ENCODE results near the gene EXOC3L2.
A peak's percentile ranks its signal among the peaks of the same experiment; 100 is the strongest.

Gene EXOC3L2

GRCh38 chr19:45256836-45257235 is 11.6 kb upstream of the EXOC3L2 start:
- Mint-ChIP-seq H3K27me3 (ENCODE audit: low read depth) (no peaks in the 10 kb centered on the region), H3K4me3 (no peak overlapping the region), H3K9me3 (no peaks in the 10 kb centered on the region), H3K27ac (peak overlapping the region in 1 of 3 experiments; percentile 18), H3K4me1 (peaks cover 22% of the 10 kb centered on the region), H3K36me3 (ENCODE audit: low read depth) (peaks cover 4% of the 10 kb centered on the region)
- no peak for TF ChIP-seq CTCF (IDR thresholded peaks at IDR 0.05; ENCODE audit: unreplicated experiment in 3 of 3)

GRCh38 chr19:45255611-45256157 is 10.5 kb upstream of the EXOC3L2 start:
- Mint-ChIP-seq H3K4me3 (no peak overlapping the region), H3K4me1 (peaks cover 25% of the 10 kb centered on the region), H3K36me3 (ENCODE audit: low read depth) (peaks cover under 1% of the 10 kb centered on the region), H3K9me3 (no peaks in the 10 kb centered on the region), H3K27me3 (ENCODE audit: low read depth) (no peaks in the 10 kb centered on the region), H3K27ac (no peak overlapping the region)
- TF ChIP-seq CTCF (IDR thresholded peaks at IDR 0.05; ENCODE audit: unreplicated experiment in 3 of 3): no peak

- no peaks in the 10 kb centered on the region for H3K36me3 Mint-ChIP-seq (ENCODE audit: low read depth)
- peak in 1 of 3 experiments; percentile 12 for TF ChIP-seq CTCF (IDR thresholded peaks at IDR 0.05; ENCODE audit: unreplicated experiment in 3 of 3)
- peak overlapping the region in 2 of 3 experiments; percentile 2 to 75 for H3K27ac Mint-ChIP-seq
- H3K4me1 Mint-ChIP-seq: peaks cover 27% of the 10 kb centered on the region
- peak overlapping the region; percentile 88 to 96 (median 93) for H3K4me3 Mint-ChIP-seq
- H3K9me3 Mint-ChIP-seq: no peaks in the 10 kb centered on the region
- H3K27me3 Mint-ChIP-seq (ENCODE audit: low read depth): no peaks in the 10 kb centered on the region
Observed at GRCh38 chr19:45254044-45254531, 8.9 kb upstream of the EXOC3L2 start.

GRCh38 chr19:45253396-45254027 is 8.3 kb upstream of the EXOC3L2 start:
- peaks cover 27% of the 10 kb centered on the region for H3K4me1 Mint-ChIP-seq
- H3K9me3 Mint-ChIP-seq: no peaks in the 10 kb centered on the region

GRCh38 chr19:45251452-45252354 is 6.5 kb upstream of the EXOC3L2 start:
- Mint-ChIP-seq H3K4me3 (peak overlapping the region; percentile 88 to 96 (median 93)), H3K36me3 (ENCODE audit: low read depth) (no peaks in the 10 kb centered on the region), H3K9me3 (no peaks in the 10 kb centered on the region), H3K27ac (peak overlapping the region; percentile 61 to 87 (median 78)), H3K4me1 (peaks cover 27% of the 10 kb centered on the region), H3K27me3 (ENCODE audit: low read depth) (no peaks in the 10 kb centered on the region)
- no peak for TF ChIP-seq CTCF (IDR thresholded peaks at IDR 0.05; ENCODE audit: unreplicated experiment in 3 of 3)

More at GRCh38 chr19:45253396-45254027, 8.3 kb upstream of the EXOC3L2 start:
- Mint-ChIP-seq H3K27ac (peak overlapping the region; percentile 75 to 87 (median 78)), H3K4me3 (peak overlapping the region; percentile 88 to 96 (median 93)), H3K27me3 (ENCODE audit: low read depth) (no peaks in the 10 kb centered on the region), H3K36me3 (ENCODE audit: low read depth) (no peaks in the 10 kb centered on the region)
- no peak for TF ChIP-seq CTCF (IDR thresholded peaks at IDR 0.05; ENCODE audit: unreplicated experiment in 3 of 3)
